Right atrium auricular region (tissue), 2 donors: ENCODE results near the gene RNF144B. TPM values are rescaled to one million over a fixed set of nuclear protein-coding genes. Genes with fewer than 3 reads are reported as not detected.

Experiments used
- DNase-seq: peaks from one replicate; pipeline ENCODE4 v3.0.0-alpha.2; 2019; ENCODE audit warnings: low spot score
- H3K27ac ChIP-seq, 2 donors: fragments of 200-600 bp; sonication (generic); 1 replicate in 1 of 2; 2 replicates in 1 of 2; pipeline ENCODE4 v1.5.1; 2016 to 2019
- H3K27me3 ChIP-seq, 2 donors: fragments of 200-600 bp; sonication (generic); one replicate each; pipeline versions ENCODE4 v1.5.1 to v1.6.0; 2017 to 2019
- H3K36me3 ChIP-seq: fragments of 200-600 bp; sonication (generic); one replicate; pipeline ENCODE4 v1.5.1; 2016
- H3K4me1 ChIP-seq, 2 donors: fragments of 200-600 bp; sonication (generic); one replicate each; pipeline versions ENCODE4 v1.5.1 to v1.6.0; 2017 to 2019
- H3K4me3 ChIP-seq, 2 donors: fragments of 200-600 bp; sonication (generic); 1 replicate in 1 of 2; 2 replicates in 1 of 2; pipeline ENCODE4 v1.5.1; 2017 to 2019; ENCODE audit warnings: mild to moderate bottlenecking in 1 of 2, moderate library complexity in 1 of 2
- H3K9me3 ChIP-seq, 2 donors: fragments of 200-600 bp; sonication (generic); one replicate each; pipeline ENCODE4 v1.5.1; 2019
- CTCF ChIP-seq, 2 donors: fragments of 200-600 bp; sonication (generic); IDR thresholded peaks; one replicate each; pipeline ENCODE4 v1.5.1; 2019; ENCODE audit warnings: antibody characterized with exemption in 2 of 2
- total RNA-seq, 2 donors: library from RNA; depleted of rRNA; stranded (reverse); fragments of >200 nt; gene quantifications; one replicate each; pipeline ENCODE4 v1.1.0, GENCODE V29; 2016

RNF144B gene
- total RNA-seq, 2 donors from 2014 or later, result 8.1 to 14.2 TPM

GRCh38 chr6:18488004-18488403, 100.9 kb downstream of the RNF144B start:
- Histone ChIP-seq H3K36me3 (no peaks in the 10 kb centered on the region), H3K27me3 (no peaks in the 10 kb centered on the region), H3K27ac (no peak overlapping the region), H3K4me1 (no peaks in the 10 kb centered on the region), H3K9me3 (no peaks in the 10 kb centered on the region), H3K4me3 (no peak overlapping the region)
- TF ChIP-seq CTCF (IDR thresholded peaks at IDR 0.05), result no peak
- DNase-seq, result no peak

GRCh38 chr6:18488526-18489270, 101.5 kb downstream of the RNF144B start:
- Histone ChIP-seq H3K36me3 (no peaks in the 10 kb centered on the region), H3K4me3 (no peak overlapping the region), H3K27me3 (no peaks in the 10 kb centered on the region), H3K27ac (no peak overlapping the region), H3K4me1 (no peaks in the 10 kb centered on the region), H3K9me3 (no peaks in the 10 kb centered on the region)
- no peak for DNase-seq
- TF ChIP-seq CTCF (IDR thresholded peaks at IDR 0.05), result no peak

GRCh38 chr6:18489335-18489734, 102.2 kb downstream of the RNF144B start:
- Histone ChIP-seq H3K4me1 (no peaks in the 10 kb centered on the region), H3K27ac (no peak overlapping the region), H3K36me3 (no peaks in the 10 kb centered on the region), H3K27me3 (no peaks in the 10 kb centered on the region), H3K9me3 (no peaks in the 10 kb centered on the region), H3K4me3 (no peak overlapping the region)
- no peak for DNase-seq
- no peak for TF ChIP-seq CTCF (IDR thresholded peaks at IDR 0.05)

GRCh38 chr6:18491308-18492045, 104.3 kb downstream of the RNF144B start:
- no peak for DNase-seq
- H3K4me1 ChIP-seq, result no peaks in the 10 kb centered on the region
- H3K27ac ChIP-seq, result no peak overlapping the region
- H3K9me3 ChIP-seq, result no peaks in the 10 kb centered on the region
- H3K4me3 ChIP-seq, result no peak overlapping the region
- TF ChIP-seq CTCF (IDR thresholded peaks at IDR 0.05), result no peak
- no peaks in the 10 kb centered on the region for H3K36me3 ChIP-seq
- no peaks in the 10 kb centered on the region for H3K27me3 ChIP-seq

GRCh38 chr6:18492972-18493371, 105.8 kb downstream of the RNF144B start:
- no peak for TF ChIP-seq CTCF (IDR thresholded peaks at IDR 0.05)
- Histone ChIP-seq H3K27me3 (no peaks in the 10 kb centered on the region), H3K4me1 (no peaks in the 10 kb centered on the region), H3K9me3 (no peaks in the 10 kb centered on the region), H3K4me3 (no peak overlapping the region), H3K36me3 (no peaks in the 10 kb centered on the region), H3K27ac (no peak overlapping the region)
- DNase-seq, result no peak
